Neural cell (in vitro differentiated cells): ENCODE results near the gene SLC25A29.

ENCODE experiments used
- CTCF ChIP-seq: fragments of 450-650 bp; IDR thresholded peaks from 2 replicates; pipeline ENCODE4 v1.5.1; 2014; ENCODE audit warnings: antibody characterized with exemption, mild to moderate bottlenecking, moderate library complexity; ENCODE audit not compliant: poor library complexity, severe bottlenecking
- EP300 ChIP-seq: fragments of 450-650 bp; conservative IDR thresholded peaks from 2 replicates; pipeline ENCODE4 v1.6.1; 2014; ENCODE audit warnings: antibody characterized with exemption, mild to moderate bottlenecking, moderate library complexity; ENCODE audit not compliant: poor library complexity, severe bottlenecking
- EZH2 ChIP-seq: fragments of 200-600, 300-800 bp; shearing (Covaris generic), sonication (generic); IDR thresholded peaks from 2 replicates; pipeline ENCODE4 v1.6.1; 2014; ENCODE audit warnings: antibody characterized with exemption, low read length, borderline replicate concordance, mild to moderate bottlenecking; ENCODE audit not compliant: insufficient read depth, poor library complexity, severe bottlenecking
- POLR2AphosphoS5 ChIP-seq: IDR thresholded peaks from 2 replicates; pipeline ENCODE4 v1.6.1; 2012
- RAD21 ChIP-seq: fragments of 450-650 bp; conservative IDR thresholded peaks from 2 replicates; pipeline ENCODE4 v1.6.1; 2014; ENCODE audit warnings: antibody characterized with exemption, mild to moderate bottlenecking, moderate library complexity
- REST ChIP-seq: IDR thresholded peaks from 2 replicates; pipeline ENCODE4 v1.6.1; 2012; ENCODE audit warnings: borderline replicate concordance
- TAF1 ChIP-seq: IDR thresholded peaks from 2 replicates; pipeline ENCODE4 v1.6.1; 2012; ENCODE audit warnings: low read depth

GRCh38 chr14:100279133-100279532, 27.1 kb downstream of the SLC25A29 start:
- TF ChIP-seq CTCF, result no peak
- TF ChIP-seq POLR2AphosphoS5, result no peak
- no peak for TF ChIP-seq EP300
- no peak for TF ChIP-seq TAF1
- TF ChIP-seq REST, result no peak
- no peak for TF ChIP-seq EZH2
- no peak for TF ChIP-seq RAD21
